ENCODE measurements around the gene IL2RA. TPM values are rescaled to one million over a fixed set of nuclear protein-coding genes. Genes with fewer than 3 reads are reported as not detected.
A peak's percentile ranks its signal among the peaks of the same experiment; 100 is the strongest.

Gene IL2RA
- total and polyA plus RNA-seq, 10 donors: 3.5 to 78.7 (median 15.4) TPM

GRCh38 chr10:6019796-6020195 is 42.4 kb downstream of the IL2RA start:
- WGBS, 5 donors: 91 to 94% (median 93%) methylated on average over 9 to 12 of the region's 12 CpGs
- peaks cover 0 to 19% (median 6%) of the 10 kb centered on the region in 6 donors for H3K4me1 ChIP-seq
- TF ChIP-seq POLR2A (IDR thresholded peaks at IDR 0.05) (no peak), POLR2AphosphoS5 (IDR thresholded peaks at IDR 0.05) (peak in 1 of 3 donors; percentile 27), CTCF (IDR thresholded peaks at IDR 0.05 in 8 of 11, conservative IDR thresholded peaks at IDR 0.05 in 3 of 11) (no peak)
- H3K27ac ChIP-seq: no peak overlapping the region
- H3K36me3 ChIP-seq: peaks cover 0 to 39% (median 2%) of the 10 kb centered on the region in 6 donors
- H3K27me3 ChIP-seq (replicated peaks in 1 of 7): no peaks in the 10 kb centered on the region
- H3K9me3 ChIP-seq: no peaks in the 10 kb centered on the region
- no peak for DNase-seq
- intact Hi-C loops (cut with DNase I; ENCODE audit: low total_unique reads): loop anchor here (10.0 kb wide), 1 partner anchor 385 kb away; no protein-coding TSS in a partner anchor
- no peak overlapping the region for H3K4me3 ChIP-seq

- Histone ChIP-seq H3K36me3 (peaks cover 0 to 33% (median 2%) of the 10 kb centered on the region in 6 donors), H3K27me3 (replicated peaks in 1 of 7) (no peaks in the 10 kb centered on the region), H3K4me1 (peaks cover 0 to 25% (median 10%) of the 10 kb centered on the region in 6 donors), H3K9me3 (no peaks in the 10 kb centered on the region), H3K4me3 (no peak overlapping the region), H3K27ac (peak overlapping the region in 5 of 8 donors; percentile 22 to 75 (median 65))
- 88 to 95% (median 91%) methylated on average over 6 of the region's 6 CpGs for WGBS, 5 donors
- DNase-seq: no peak
- TF ChIP-seq CTCF (IDR thresholded peaks at IDR 0.05 in 8 of 11, conservative IDR thresholded peaks at IDR 0.05 in 3 of 11) (no peak), POLR2A (IDR thresholded peaks at IDR 0.05) (no peak), POLR2AphosphoS5 (IDR thresholded peaks at IDR 0.05) (no peak)
- intact Hi-C loops (cut with DNase I; ENCODE audit: low total_unique reads): loop anchor here (10.0 kb wide), 1 partner anchor 386 kb away; no protein-coding TSS in a partner anchor
Observed at GRCh38 chr10:6019010-6019782, 43.0 kb downstream of the IL2RA start.

- no peaks in the 10 kb centered on the region for H3K27me3 ChIP-seq (replicated peaks in 1 of 7)
- WGBS, 5 donors: 46 to 72% (median 62%) methylated on average over 5 of the region's 5 CpGs
- peaks cover 0 to 25% (median 0%) of the 10 kb centered on the region in 6 donors for H3K36me3 ChIP-seq
- H3K4me3 ChIP-seq: no peak overlapping the region
- no peaks in the 10 kb centered on the region for H3K9me3 ChIP-seq
- peak overlapping the region in 7 of 8 donors; percentile 22 to 75 (median 63) for H3K27ac ChIP-seq
- H3K4me1 ChIP-seq: peaks cover 0 to 31% (median 13%) of the 10 kb centered on the region in 6 donors
- TF ChIP-seq POLR2A (IDR thresholded peaks at IDR 0.05): no peak
- TF ChIP-seq CTCF (IDR thresholded peaks at IDR 0.05 in 8 of 11, conservative IDR thresholded peaks at IDR 0.05 in 3 of 11): no peak
- TF ChIP-seq POLR2AphosphoS5 (IDR thresholded peaks at IDR 0.05): peak in 2 of 3 donors; percentile 38 to 59
- intact Hi-C loops (cut with DNase I; ENCODE audit: low total_unique reads): loop anchor here (10.0 kb wide), 1 partner anchor 386 kb away; no protein-coding TSS in a partner anchor
- no peak for DNase-seq
Observed at GRCh38 chr10:6018422-6018821, 43.7 kb downstream of the IL2RA start.

GRCh38 chr10:6017781-6018354 is 44.3 kb downstream of the IL2RA start:
- Histone ChIP-seq H3K27ac (peak overlapping the region in 7 of 8 donors; percentile 22 to 75 (median 63)), H3K36me3 (peaks cover 0 to 22% (median 0%) of the 10 kb centered on the region in 6 donors), H3K27me3 (replicated peaks in 1 of 7) (no peaks in the 10 kb centered on the region), H3K4me3 (no peak overlapping the region), H3K4me1 (peaks cover 0 to 31% (median 13%) of the 10 kb centered on the region in 6 donors), H3K9me3 (no peaks in the 10 kb centered on the region)
- intact Hi-C loops (cut with DNase I; ENCODE audit: low total_unique reads): loop anchor here (10.0 kb wide), 1 partner anchor 387 kb away; no protein-coding TSS in a partner anchor
- no peak for DNase-seq
- 82 to 96% (median 86%) methylated on average over 5 to 8 of the region's 8 CpGs for WGBS, 5 donors
- no peak for TF ChIP-seq POLR2A (IDR thresholded peaks at IDR 0.05)
- TF ChIP-seq CTCF (IDR thresholded peaks at IDR 0.05 in 8 of 11, conservative IDR thresholded peaks at IDR 0.05 in 3 of 11): no peak
- no peak for TF ChIP-seq POLR2AphosphoS5 (IDR thresholded peaks at IDR 0.05)

All from spleen (tissue), 11 donors.